NCI-H446 treated with DMSO at 0.1 percent for 48 hours (cell line): ENCODE results near the gene SCGB1A1.

ENCODE experiments used
- DNase-seq: peaks from one replicate; lab custom pipeline; 2025; lab: John Stamatoyannopoulos, UW

The SCGB1A1 gene

DNA sequence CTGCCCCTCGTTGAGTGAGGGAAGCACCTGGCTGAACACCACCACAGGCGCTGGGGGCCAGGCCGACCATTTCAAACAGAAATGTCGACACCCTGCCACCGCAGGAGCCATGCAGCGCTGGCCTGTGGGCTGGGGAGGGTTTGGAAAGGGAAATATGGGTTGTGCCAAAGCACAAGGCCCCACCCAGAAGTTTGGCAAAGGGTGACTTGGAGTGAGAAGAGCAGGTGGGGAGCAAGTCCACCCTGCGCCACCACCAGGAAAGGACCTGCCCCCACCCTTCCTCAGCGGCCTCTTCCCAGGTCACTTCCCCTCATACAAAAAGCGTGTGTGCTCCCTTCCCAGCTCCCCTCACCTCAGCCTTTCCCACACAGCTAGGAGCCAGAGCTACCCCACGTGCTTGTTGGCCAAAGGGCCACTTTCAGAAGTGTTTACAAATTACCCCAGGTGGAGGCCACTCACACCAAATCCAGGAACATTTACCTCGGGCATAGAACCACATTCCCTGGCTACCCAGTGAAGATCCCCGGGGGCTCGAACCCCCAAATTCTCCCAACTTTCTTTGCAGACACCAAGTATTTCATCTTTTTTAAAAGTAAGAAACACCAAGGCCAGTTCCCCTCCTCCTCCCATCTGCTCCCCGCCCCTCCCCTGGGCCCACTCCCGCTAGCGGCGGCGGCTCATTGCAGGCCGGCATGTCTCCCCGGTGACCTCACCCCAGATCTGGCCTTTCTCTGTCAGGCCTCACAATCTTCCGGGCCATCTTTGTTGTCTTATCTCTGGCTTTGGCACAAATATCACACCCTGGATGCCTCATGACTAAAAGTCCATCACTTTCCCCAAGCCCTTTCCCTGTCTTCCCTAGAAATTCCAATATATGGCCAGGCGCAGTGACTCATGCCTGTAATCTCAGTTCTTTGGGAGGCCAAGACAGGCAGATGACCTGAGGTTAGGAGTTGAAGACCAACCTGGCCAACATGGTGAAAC, 20.5 kb upstream of the SCGB1A1 start:
- no peak for DNase-seq

DNA sequence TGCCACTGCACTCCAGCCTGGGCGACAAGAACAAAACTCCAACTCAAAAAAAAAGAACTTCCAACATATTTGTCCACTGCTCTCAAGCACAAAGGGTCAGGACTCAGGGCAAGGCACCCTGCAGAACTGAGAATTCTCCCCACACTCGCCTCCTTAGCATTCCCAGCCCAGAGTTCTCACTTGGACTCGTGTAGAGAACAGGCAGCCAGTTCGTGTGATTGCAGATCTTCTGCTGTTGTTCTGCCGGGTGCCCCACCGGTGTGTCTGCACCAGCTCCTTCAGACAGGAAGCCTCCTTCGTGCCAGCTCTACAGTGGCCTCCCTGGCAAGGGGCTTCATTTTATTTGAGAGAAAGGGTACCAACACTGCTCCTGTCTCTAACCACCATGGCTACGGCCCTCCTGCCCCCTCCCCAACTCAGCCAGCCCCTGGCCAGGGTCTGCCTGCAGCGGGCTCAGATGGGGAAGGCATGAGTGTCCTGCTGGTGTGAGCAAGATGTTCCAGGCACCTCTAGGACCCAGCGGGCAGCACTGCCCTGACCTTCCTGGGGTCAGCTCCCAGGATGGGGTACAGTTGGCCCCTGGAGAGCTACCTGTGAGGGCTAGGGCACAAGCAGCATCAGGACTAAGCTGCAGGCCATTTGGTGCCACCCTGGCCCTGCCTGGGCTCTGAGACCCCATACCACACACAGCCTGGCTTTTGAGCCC, 19.5 kb upstream of the SCGB1A1 start:
- no peak for DNase-seq

GRCh38 chr11:62399878-62400266, 19.0 kb upstream of the SCGB1A1 start:
- DNase-seq = no peak

DNA sequence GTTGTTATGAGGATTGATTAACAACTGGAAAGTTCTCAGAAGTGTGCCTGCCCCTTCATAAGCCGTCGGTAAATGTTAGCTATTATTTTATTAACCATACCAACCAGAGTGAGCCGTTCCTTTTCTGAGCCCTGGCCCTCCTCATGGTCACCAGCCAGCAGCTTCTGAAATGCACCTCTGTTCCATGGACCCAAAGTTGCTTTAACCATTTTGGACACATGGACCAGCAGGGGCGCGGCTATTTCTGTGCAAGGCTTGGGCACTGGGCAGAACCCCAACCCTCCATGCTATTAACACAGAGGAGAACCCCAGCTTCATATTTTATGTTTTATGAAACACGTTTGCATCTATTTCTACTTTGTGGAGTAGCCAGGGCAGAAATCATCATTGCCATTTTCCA, 18.6 kb upstream of the SCGB1A1 start:
- no peak for DNase-seq

DNA sequence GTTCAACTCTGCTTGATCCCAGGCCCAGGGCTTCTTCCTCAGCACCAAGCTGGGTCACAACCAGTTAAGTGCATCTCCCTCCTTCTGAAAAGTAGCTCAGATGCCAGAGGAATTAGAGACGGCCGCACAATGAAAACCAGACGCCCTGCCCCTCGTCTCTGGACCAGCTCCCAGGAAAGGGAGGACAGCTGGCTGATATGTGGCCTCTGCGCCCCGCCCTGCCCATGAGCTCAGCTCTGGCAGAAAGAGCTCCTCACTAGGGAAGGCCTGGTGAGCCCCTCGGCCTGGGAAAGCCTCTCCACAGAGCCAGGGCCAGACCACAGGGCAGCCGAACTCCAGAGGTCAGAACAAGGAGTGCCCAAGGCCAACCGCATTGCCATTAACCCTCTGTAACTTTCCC, 18.1 kb upstream of the SCGB1A1 start:
- peak; percentile 32 for DNase-seq

GRCh38 chr11:62401356-62401755, 17.5 kb upstream of the SCGB1A1 start:
- DNase-seq = no peak

DNA sequence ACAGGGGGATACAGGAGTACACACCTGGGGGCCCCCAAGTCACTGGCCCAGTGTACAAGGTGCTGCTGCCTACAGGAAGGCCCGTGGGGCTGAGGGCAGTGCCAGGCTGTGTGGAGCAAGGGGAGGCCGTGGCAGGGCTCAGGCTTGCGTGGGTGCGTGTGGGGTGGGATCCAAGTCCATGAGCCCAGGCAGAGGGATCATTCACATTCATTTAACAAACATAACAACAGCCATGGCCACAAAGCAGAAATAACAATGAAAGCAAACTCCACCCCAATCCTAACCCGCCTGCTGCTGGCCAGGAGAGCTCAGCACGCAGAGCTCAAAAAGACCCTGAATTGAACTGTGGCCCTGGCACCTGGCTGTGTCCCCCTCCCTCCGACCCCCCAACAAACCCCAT, 17.0 kb upstream of the SCGB1A1 start:
- no peak for DNase-seq

DNA sequence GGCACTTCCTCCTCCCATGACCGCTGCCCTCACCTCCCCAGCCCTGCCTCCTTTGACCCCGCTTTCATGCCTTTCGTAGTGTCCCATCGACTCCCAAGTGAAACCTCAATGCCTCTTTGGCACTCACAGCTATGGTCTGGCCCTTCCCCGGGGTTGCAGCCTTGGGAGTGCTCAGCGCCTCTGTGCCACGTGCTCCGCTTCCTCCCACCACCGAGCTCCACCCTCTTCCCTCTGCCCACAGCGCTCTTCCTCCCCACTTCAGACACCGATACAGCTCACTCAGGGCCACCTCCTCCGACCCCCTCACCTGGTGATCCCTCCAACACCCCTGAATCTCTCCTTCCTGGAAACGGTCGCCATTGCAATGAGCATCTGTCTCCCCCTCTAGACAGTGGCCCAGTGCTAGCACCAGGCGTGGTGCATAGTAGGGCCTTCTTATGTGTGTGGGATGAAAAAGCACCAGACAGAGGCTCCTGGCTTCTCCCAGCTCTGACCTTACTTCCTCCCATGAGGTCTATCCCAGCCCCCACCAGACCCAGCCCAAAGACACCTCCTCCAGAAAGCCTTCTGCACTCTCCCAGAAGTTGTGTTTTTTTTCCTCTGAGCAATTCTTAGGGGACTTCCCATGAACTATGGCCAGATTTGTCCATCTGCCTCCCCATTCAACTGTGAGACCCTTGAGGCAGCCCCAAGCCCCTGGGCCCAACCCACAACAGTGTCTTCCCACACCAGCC, 16.4 kb upstream of the SCGB1A1 start:
- DNase-seq = no peak

DNA sequence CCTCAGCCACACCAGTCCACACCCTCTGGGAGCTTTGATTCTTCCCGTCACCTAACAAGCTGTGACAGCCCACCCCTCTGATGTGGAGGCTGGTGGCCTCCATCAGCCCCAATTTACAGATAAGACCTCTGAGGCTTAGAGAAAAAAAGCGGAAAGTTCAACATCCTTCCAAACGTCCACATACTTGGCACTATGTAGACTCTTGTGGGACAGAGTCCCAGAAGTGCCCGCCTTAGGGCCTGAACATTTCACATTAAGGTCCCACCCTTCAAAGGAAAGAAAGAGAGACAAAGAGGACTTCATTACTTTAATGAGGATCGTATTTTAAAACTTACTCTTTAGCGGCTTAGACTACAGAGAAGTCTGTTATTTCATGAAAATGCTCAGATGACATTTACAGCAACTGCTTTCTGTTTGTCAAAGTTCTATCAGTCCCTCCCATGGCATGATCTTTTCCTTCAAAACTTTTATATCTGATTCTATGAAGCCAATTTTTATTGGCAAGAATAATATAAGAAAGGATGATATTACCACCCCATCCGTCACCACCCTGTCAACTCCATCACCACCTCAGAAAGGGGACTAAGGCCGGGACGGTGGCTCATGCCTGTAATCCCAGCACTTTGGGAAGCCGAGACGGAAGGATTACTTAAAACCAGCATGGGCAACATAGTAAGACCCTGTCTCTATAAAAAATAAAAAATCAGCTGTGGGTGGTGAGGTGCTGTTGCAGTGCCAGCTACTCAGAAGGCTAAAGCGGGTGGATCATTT, 15.7 kb upstream of the SCGB1A1 start:
- no peak for DNase-seq

DNA sequence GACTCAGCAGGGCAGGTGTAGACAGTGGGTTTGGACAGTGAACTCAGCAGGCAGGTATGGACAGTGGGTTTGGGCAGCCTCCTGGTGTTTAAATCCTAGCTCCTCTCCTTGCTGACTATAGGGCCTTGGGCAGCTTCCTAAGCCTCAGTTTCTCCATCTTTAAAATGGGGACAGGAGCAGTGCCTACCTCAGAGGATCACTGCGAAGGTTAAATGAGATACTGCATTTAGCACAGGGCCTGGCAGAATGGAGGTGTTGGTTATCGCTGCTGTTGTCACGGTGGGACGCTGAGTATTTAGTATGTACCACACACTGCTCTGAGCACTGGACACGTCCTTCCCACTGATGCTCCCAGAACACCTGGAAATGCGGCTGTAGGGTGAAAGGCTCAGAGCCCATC, 14.4 kb upstream of the SCGB1A1 start:
- DNase-seq = no peak

- DNase-seq = no peak
Observed at GRCh38 chr11:62404901-62405300, 13.9 kb upstream of the SCGB1A1 start.

DNA sequence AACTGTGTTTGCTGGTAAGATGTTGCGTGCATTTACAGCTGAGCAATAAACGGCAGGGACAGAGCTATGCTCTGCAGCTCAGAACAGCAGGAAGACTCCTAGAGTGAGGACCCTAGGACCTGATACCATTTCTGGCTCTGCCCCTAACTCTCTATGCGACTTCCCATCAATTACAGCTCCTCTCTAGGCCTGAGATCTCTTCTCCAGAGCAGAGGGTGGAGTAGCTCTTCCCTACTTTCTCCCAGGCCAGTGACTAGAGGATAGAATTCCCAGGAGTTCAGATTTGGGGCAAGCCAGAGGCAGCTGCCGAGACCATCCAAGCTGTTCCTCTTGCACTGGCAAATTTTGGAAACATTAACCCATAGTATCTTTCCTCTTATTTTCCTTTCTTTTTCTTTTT, 12.8 kb upstream of the SCGB1A1 start:
- no peak for DNase-seq

- DNase-seq = no peak
Observed at GRCh38 chr11:62409831-62410230, 9.0 kb upstream of the SCGB1A1 start.

- DNase-seq = no peak
Observed at GRCh38 chr11:62410972-62411371, 7.9 kb upstream of the SCGB1A1 start.

DNA sequence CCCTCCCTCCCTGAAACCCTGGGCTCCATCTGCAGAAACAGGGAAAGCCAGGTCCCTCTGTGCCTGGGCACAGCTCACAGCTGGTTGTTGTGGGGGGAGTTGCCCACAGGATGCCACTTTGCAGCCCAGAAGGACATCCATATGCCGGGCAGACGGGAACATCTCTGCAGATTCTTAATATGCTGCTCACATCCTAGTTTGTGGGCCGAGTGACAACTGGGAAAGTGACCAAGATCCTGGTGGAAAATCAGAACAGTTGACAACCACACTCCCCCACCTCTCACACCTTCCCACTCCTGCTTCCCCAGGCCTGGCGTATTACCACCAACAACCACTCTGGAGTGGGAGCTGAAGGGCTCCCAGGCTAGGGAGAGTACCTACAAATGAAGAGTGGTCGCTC, 7.3 kb upstream of the SCGB1A1 start:
- DNase-seq = no peak

GRCh38 chr11:62413060-62413696, 5.7 kb upstream of the SCGB1A1 start:
- DNase-seq = no peak

- no peak for DNase-seq
Observed at GRCh38 chr11:62416596-62416995, 2.2 kb upstream of the SCGB1A1 start.

DNA sequence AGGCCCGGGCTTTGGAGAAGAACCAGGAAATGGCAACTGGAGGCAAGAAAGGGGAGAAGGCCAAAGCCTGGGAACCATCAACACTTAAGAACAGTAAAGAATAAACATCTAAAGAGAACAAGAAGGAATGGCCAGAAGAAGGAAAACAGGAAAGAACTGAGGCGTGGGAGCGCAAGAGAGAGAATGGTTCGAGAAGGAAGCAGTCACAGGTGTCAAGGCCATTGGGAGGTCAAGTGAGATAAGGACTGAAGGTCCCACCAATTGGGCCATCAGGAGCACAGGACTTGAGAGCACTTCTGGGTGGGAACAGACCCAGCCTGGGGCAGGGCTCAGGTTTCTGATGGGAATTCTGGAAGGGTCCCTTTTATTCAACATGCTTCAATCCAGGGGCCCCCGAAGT, 697 bp upstream of the SCGB1A1 start:
- DNase-seq = no peak

GRCh38 chr11:62419314-62419929, 589 bp downstream of the SCGB1A1 start:
- no peak for DNase-seq

GRCh38 chr11:62419943-62420342, 1.1 kb downstream of the SCGB1A1 start:
- no peak for DNase-seq

- no peak for DNase-seq
Observed at GRCh38 chr11:62420882-62421281, 2.0 kb downstream of the SCGB1A1 start.
